GM12891 (cell line): Measurements from ENCODE around the gene EEF2. TPM values are rescaled to one million over a fixed set of nuclear protein-coding genes. Genes with fewer than 3 reads are reported as not detected.

Experiments used
- DNase-seq: peaks from one replicate; pipeline ENCODE4 v3.0.0; 2011; ENCODE audit warnings: low spot score; ENCODE audit not compliant: insufficient read length
- FAIRE-seq: peaks from 2 replicates; lab custom pipeline; 2011; peaks lifted over from hg19 to GRCh38; lab: Jason Lieb, UNC
- PAX5 ChIP-seq: IDR thresholded peaks from 2 replicates; pipeline ENCODE4 v1.6.1; 2011; ENCODE audit warnings: low read length, moderate library complexity, mild to moderate bottlenecking; ENCODE audit not compliant: insufficient read depth, severe bottlenecking
- POLR2A ChIP-seq: IDR thresholded peaks from 2 replicates; pipeline ENCODE4 v1.6.1; 2011; ENCODE audit warnings: low read depth, low read length, control low read depth
- POLR2AphosphoS5 ChIP-seq: IDR thresholded peaks from 2 replicates; pipeline ENCODE4 v1.6.1; 2011; ENCODE audit warnings: low read depth, low read length, control low read depth
- POU2F2 ChIP-seq: IDR thresholded peaks from 2 replicates; pipeline ENCODE4 v1.6.1; 2011; ENCODE audit warnings: low read depth, mild to moderate bottlenecking, control low read depth, low read length, moderate library complexity
- SPI1 ChIP-seq: IDR thresholded peaks from 2 replicates; pipeline ENCODE4 v1.6.1; 2011; ENCODE audit warnings: low read depth, low read length, control low read depth
- TAF1 ChIP-seq: IDR thresholded peaks from 2 replicates; pipeline ENCODE4 v1.6.1; 2011; ENCODE audit warnings: low read depth, low read length, control low read depth
- polyA plus RNA-seq: library from polyadenylated mRNA; unstranded; fragments of >200 nt; gene quantifications from one replicate; pipeline ENCODE4 v1.2.1, GENCODE V29; 2012; ENCODE audit warnings: low read depth, missing spikeins, inconsistent platforms; ENCODE audit not compliant: missing spikeins

Gene EEF2
- 2,933 TPM for polyA plus RNA-seq

GRCh38 chr19:3984908-3985642 lies at the start of gene EEF2:
Gene EEF2 (minus strand): TSS chr19:3985463. CDS start chr19:3985380, 83 bp downstream.
- peak; percentile 84 for DNase-seq
- TF ChIP-seq POLR2AphosphoS5 (peak; percentile 100), POU2F2 (peak; percentile 92), SPI1 (no peak), TAF1 (peak; percentile 100), POLR2A (peak; percentile 100), PAX5 (peak; percentile 86)
- peak; percentile 94 for FAIRE-seq

GRCh38 chr19:4034048-4035017 lies 49.1 kb upstream of the EEF2 start:
- FAIRE-seq (no peak), DNase-seq (no peak)
- no peak for TF ChIP-seq POU2F2
- TF ChIP-seq POLR2A: no peak
- TF ChIP-seq TAF1: no peak
- TF ChIP-seq PAX5: no peak
- no peak for TF ChIP-seq POLR2AphosphoS5
- TF ChIP-seq SPI1: no peak

GRCh38 chr19:4033028-4033956 lies 48.0 kb upstream of the EEF2 start:
- no peak for FAIRE-seq
- DNase-seq: no peak
- TF ChIP-seq TAF1: no peak
- TF ChIP-seq POLR2A: no peak
- no peak for TF ChIP-seq POU2F2
- TF ChIP-seq POLR2AphosphoS5: no peak
- TF ChIP-seq PAX5: no peak
- TF ChIP-seq SPI1: no peak

GRCh38 chr19:4032436-4032835 lies 47.2 kb upstream of the EEF2 start:
- no peak for DNase-seq
- TF ChIP-seq POLR2AphosphoS5: no peak
- no peak for TF ChIP-seq SPI1
- TF ChIP-seq POU2F2: no peak
- no peak for TF ChIP-seq TAF1
- TF ChIP-seq PAX5: no peak
- no peak for TF ChIP-seq POLR2A
- no peak for FAIRE-seq

GRCh38 chr19:4031420-4031819 lies 46.2 kb upstream of the EEF2 start:
- FAIRE-seq: no peak
- no peak for TF ChIP-seq SPI1
- TF ChIP-seq PAX5: no peak
- no peak for TF ChIP-seq POU2F2
- TF ChIP-seq POLR2A: no peak
- TF ChIP-seq POLR2AphosphoS5: no peak
- no peak for TF ChIP-seq TAF1
- no peak for DNase-seq

GRCh38 chr19:4030981-4031380 lies 45.7 kb upstream of the EEF2 start:
- TF ChIP-seq POLR2A (no peak), TAF1 (no peak), PAX5 (no peak), POLR2AphosphoS5 (no peak), POU2F2 (no peak), SPI1 (no peak)
- no peak for DNase-seq
- FAIRE-seq: no peak

- TF ChIP-seq SPI1: no peak
- no peak for TF ChIP-seq TAF1
- no peak for TF ChIP-seq PAX5
- TF ChIP-seq POU2F2: no peak
- FAIRE-seq: no peak
- no peak for DNase-seq
Measured at GRCh38 chr19:4030552-4030951, 45.3 kb upstream of the EEF2 start.

- FAIRE-seq: no peak
- DNase-seq: no peak
Measured at GRCh38 chr19:4029247-4029614, 44.0 kb upstream of the EEF2 start.

More at GRCh38 chr19:4029247-4029614, 44.0 kb upstream of the EEF2 start:
- TF ChIP-seq TAF1: no peak
- no peak for TF ChIP-seq POU2F2
- TF ChIP-seq SPI1: no peak
- TF ChIP-seq POLR2A: no peak
- no peak for TF ChIP-seq POLR2AphosphoS5
- no peak for TF ChIP-seq PAX5
